Measurements from ENCODE around the gene NSFL1C.

DNA sequence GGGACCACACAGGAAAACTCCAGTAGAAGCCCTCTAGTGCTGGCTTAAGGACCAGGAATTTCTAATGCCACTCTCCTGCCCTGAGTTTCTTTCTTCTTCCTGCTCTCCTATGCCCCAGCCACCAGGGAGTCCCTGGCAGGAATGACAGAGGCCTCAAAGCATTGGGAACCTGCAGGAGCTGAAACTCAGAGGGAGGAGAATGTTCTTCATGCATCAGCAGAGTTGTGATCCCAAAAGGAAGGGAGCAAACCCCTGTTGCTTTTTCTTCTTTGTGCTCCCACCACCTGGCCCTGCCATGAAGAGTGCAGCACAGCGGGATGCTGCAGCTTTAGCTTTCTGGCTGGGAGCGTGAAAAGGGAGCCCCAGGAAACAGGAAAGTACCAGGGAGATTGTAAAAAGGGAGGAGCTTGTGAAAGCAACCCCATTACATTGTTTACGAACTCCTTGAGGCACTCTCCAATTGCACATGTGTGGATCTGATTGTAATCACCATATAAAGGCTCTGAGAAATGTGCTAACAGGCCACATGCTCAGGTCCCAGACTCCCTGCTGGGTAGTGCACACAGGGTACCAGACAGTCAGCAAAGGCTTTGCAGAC lies 39.1 kb downstream of the NSFL1C start:
- TF ChIP-seq GATA2 (IDR thresholded peaks at IDR 0.05; ENCODE audit: low read depth, low read length) (peak; percentile 85), GATA3 (IDR thresholded peaks at IDR 0.05; ENCODE audit: low read depth, low read length) (peak; percentile 58; the same call in 1 of the 2 replicates)
